Endodermal cell (in vitro differentiated cells): ENCODE results near the gene LRP1. TPM values are rescaled to one million over a fixed set of nuclear protein-coding genes. Genes with fewer than 3 reads are reported as not detected.

Source experiments
- DNase-seq: peaks from one replicate; pipeline ENCODE4 v3.0.0-alpha.2; 2017
- H3K27ac ChIP-seq: 2 replicates; pipeline ENCODE4 v1.5.1; 2013; ENCODE audit warnings: mild to moderate bottlenecking, low read depth, low read length, moderate library complexity
- H3K27me3 ChIP-seq: 2 replicates; pipeline ENCODE4 v1.6.1; 2013; ENCODE audit warnings: mild to moderate bottlenecking, low read length, moderate library complexity; ENCODE audit not compliant: insufficient read depth, control insufficient read depth, poor library complexity, severe bottlenecking
- H3K36me3 ChIP-seq: 2 replicates; pipeline ENCODE4 v1.7.0; 2013; ENCODE audit warnings: mild to moderate bottlenecking, low read length, moderate library complexity; ENCODE audit not compliant: control insufficient read depth, insufficient read depth
- H3K4me1 ChIP-seq: one replicate; pipeline ENCODE4 v1.7.0; 2013; ENCODE audit warnings: low read length; ENCODE audit not compliant: control insufficient read depth, insufficient read depth
- H3K4me3 ChIP-seq: 2 replicates; pipeline ENCODE4 v1.5.1; 2013; ENCODE audit warnings: mild to moderate bottlenecking, low read length, moderate library complexity
- H3K9ac ChIP-seq: 2 replicates; pipeline ENCODE4 v1.6.1; 2013; ENCODE audit warnings: mild to moderate bottlenecking, low read length, moderate library complexity; ENCODE audit not compliant: poor library complexity, severe bottlenecking; ENCODE audit errors: extremely low read depth
- H3K9me3 ChIP-seq: 2 replicates; pipeline ENCODE4 v1.6.1; 2013; ENCODE audit warnings: mild to moderate bottlenecking, low read length, moderate library complexity; ENCODE audit not compliant: control insufficient read depth
- H3K27ac Mint-ChIP-seq: 2 replicates; pipeline ENCODE4 v1.8.0; 2020; ENCODE audit warnings: mixed read lengths
- H3K27me3 Mint-ChIP-seq: 2 replicates; pipeline ENCODE4 v1.8.0; 2021; ENCODE audit warnings: mild to moderate bottlenecking, mixed read lengths; ENCODE audit not compliant: insufficient read depth
- H3K36me3 Mint-ChIP-seq: 2 replicates; pipeline ENCODE4 v1.8.0; 2020; ENCODE audit warnings: low read depth, mixed read lengths
- H3K4me1 Mint-ChIP-seq: 2 replicates; pipeline ENCODE4 v1.8.0; 2020; ENCODE audit warnings: mixed read lengths
- H3K4me3 Mint-ChIP-seq: 2 replicates; pipeline ENCODE4 v1.8.0; 2020; ENCODE audit warnings: mild to moderate bottlenecking, moderate library complexity, mixed read lengths
- H3K9me3 Mint-ChIP-seq: 2 replicates; pipeline ENCODE4 v1.8.0; 2020; ENCODE audit warnings: mild to moderate bottlenecking, mixed read lengths
- CTCF ChIP-seq: fragments of 200-600 bp; sonication (generic); conservative IDR thresholded peaks from 2 replicates; pipeline ENCODE4 v1.5.0; 2021; ENCODE audit warnings: antibody characterized with exemption, mild to moderate bottlenecking
- WGBS, 2 experiments: methylation state at CpG; one replicate each; pipeline versions ENCODE4 v1.1.5 to v1.1.7; 2013; ENCODE audit warnings: missing lambda C conversion rate in 2 of 2, mixed read lengths in 1 of 2; ENCODE audit not compliant: insufficient coverage in 1 of 2, insufficient read length in 1 of 2; 5-methylcytosine and 5-hydroxymethylcytosine counted together
- total RNA-seq, 2 donors: library from RNA; stranded (reverse); fragmentation: NEBNext Ultra II Directional in 1 of 2; extraction: Animal tissue kit (Norgen Biotek cat#: 25700) in 1 of 2; gene quantifications; 2 replicates in 1 of 2; 3 replicates in 1 of 2; pipeline ENCODE4 v1.2.1, GENCODE V29; 2021

The LRP1 gene
- total RNA-seq, 2 donors from 2014 or later, result 74.5 to 87.7 TPM

GRCh38 chr12:57092876-57093414 is 35.3 kb upstream of the LRP1 start:
- DNase-seq, result no peak
- whole genome bisulfite sequencing, 2 experiments, result 88 to 100% methylated on average over 2 to 4 of the region's 4 CpGs
- H3K4me3 ChIP-seq, result no peak overlapping the region
- TF ChIP-seq CTCF, result no peak
- peak overlapping the region; percentile 39 for H3K27ac Mint-ChIP-seq
- no peaks in the 10 kb centered on the region for H3K27me3 Mint-ChIP-seq
- H3K27ac ChIP-seq, result no peak overlapping the region
- H3K36me3 ChIP-seq, result peaks cover 17% of the 10 kb centered on the region
- peaks cover 9% of the 10 kb centered on the region for H3K4me1 Mint-ChIP-seq
- H3K36me3 Mint-ChIP-seq, result peaks cover 38% of the 10 kb centered on the region
- no peak overlapping the region for H3K4me3 Mint-ChIP-seq
- H3K9ac ChIP-seq, result no peak overlapping the region
- H3K27me3 ChIP-seq, result no peaks in the 10 kb centered on the region
- H3K4me1 ChIP-seq, result peaks cover 3% of the 10 kb centered on the region
- H3K9me3 ChIP-seq, result no peaks in the 10 kb centered on the region
- H3K9me3 Mint-ChIP-seq, result no peaks in the 10 kb centered on the region

- H3K9me3 Mint-ChIP-seq, result no peaks in the 10 kb centered on the region
- no peak overlapping the region for H3K9ac ChIP-seq
- H3K36me3 ChIP-seq, result peaks cover 19% of the 10 kb centered on the region
- H3K4me1 Mint-ChIP-seq, result peaks cover 9% of the 10 kb centered on the region
- peaks cover 45% of the 10 kb centered on the region for H3K36me3 Mint-ChIP-seq
- no peaks in the 10 kb centered on the region for H3K27me3 Mint-ChIP-seq
- DNase-seq, result peak; percentile 94
- WGBS, 2 experiments, result 69 to 77% methylated on average over 11 to 24 of the region's 24 CpGs
- H3K4me1 ChIP-seq, result peaks cover 3% of the 10 kb centered on the region
- H3K27ac Mint-ChIP-seq, result peak overlapping the region; percentile 75
- no peak overlapping the region for H3K4me3 Mint-ChIP-seq
- peak overlapping the region; percentile 82 for H3K27ac ChIP-seq
- H3K27me3 ChIP-seq, result no peaks in the 10 kb centered on the region
- H3K4me3 ChIP-seq, result no peak overlapping the region
- H3K9me3 ChIP-seq, result no peaks in the 10 kb centered on the region
- peak; percentile 85 for TF ChIP-seq CTCF
Measured at GRCh38 chr12:57093415-57094207, 34.7 kb upstream of the LRP1 start.

- DNase-seq, result peak; percentile 59
- H3K27ac Mint-ChIP-seq, result peak overlapping the region; percentile 10
- H3K27ac ChIP-seq, result peak overlapping the region; percentile 82
- no peaks in the 10 kb centered on the region for H3K9me3 Mint-ChIP-seq
- H3K4me1 Mint-ChIP-seq, result peaks cover 9% of the 10 kb centered on the region
- no peaks in the 10 kb centered on the region for H3K9me3 ChIP-seq
- 70 to 77% methylated on average over 2 to 15 of the region's 15 CpGs for WGBS, 2 experiments
- no peaks in the 10 kb centered on the region for H3K27me3 Mint-ChIP-seq
- peaks cover 3% of the 10 kb centered on the region for H3K4me1 ChIP-seq
- H3K27me3 ChIP-seq, result no peaks in the 10 kb centered on the region
- H3K36me3 Mint-ChIP-seq, result peaks cover 54% of the 10 kb centered on the region
- no peak overlapping the region for H3K9ac ChIP-seq
- H3K4me3 Mint-ChIP-seq, result no peak overlapping the region
- no peak overlapping the region for H3K4me3 ChIP-seq
- no peak for TF ChIP-seq CTCF
- H3K36me3 ChIP-seq, result peaks cover 19% of the 10 kb centered on the region
Measured at GRCh38 chr12:57094208-57095160, 33.8 kb upstream of the LRP1 start.
